ENCODE results near the gene ARRB1.
"Not testable (repeated sequence)": the region's sequence is repeated elsewhere in the genome, so short reads cannot be mapped to it uniquely, and the experiment has no call there.

The ARRB1 gene

GRCh38 chr11:75320643-75321042 lies 30.8 kb downstream of the ARRB1 start:
- no peak for DNase-seq

GRCh38 chr11:75320046-75320618 lies 31.3 kb downstream of the ARRB1 start:
- DNase-seq = no peak

- no peak for DNase-seq
Observed at GRCh38 chr11:75319035-75319877, 32.2 kb downstream of the ARRB1 start.

- DNase-seq = no peak
Observed at GRCh38 chr11:75317446-75318122, 33.9 kb downstream of the ARRB1 start.

- no peak for DNase-seq
Observed at GRCh38 chr11:75315439-75315805, 36.0 kb downstream of the ARRB1 start.

GRCh38 chr11:75314771-75315438 lies 36.6 kb downstream of the ARRB1 start:
- no peak for DNase-seq

- no peak for DNase-seq
Observed at GRCh38 chr11:75313513-75314272, 37.8 kb downstream of the ARRB1 start.

- no peak for DNase-seq
Observed at GRCh38 chr11:75312346-75312745, 39.1 kb downstream of the ARRB1 start.

GRCh38 chr11:75311858-75312288 lies 39.6 kb downstream of the ARRB1 start:
- DNase-seq = no peak

GRCh38 chr11:75308986-75309385 lies 42.5 kb downstream of the ARRB1 start:
- no peak for DNase-seq

- no peak for DNase-seq
Observed at GRCh38 chr11:75308116-75308515, 43.3 kb downstream of the ARRB1 start.

- no peak for DNase-seq
Observed at GRCh38 chr11:75307058-75307457, 44.4 kb downstream of the ARRB1 start.

GRCh38 chr11:75306529-75306928 lies 44.9 kb downstream of the ARRB1 start:
- DNase-seq = no peak

GRCh38 chr11:75305993-75306392 lies 45.5 kb downstream of the ARRB1 start:
- no peak for DNase-seq

GRCh38 chr11:75305452-75305851 lies 46.0 kb downstream of the ARRB1 start:
- DNase-seq = no peak

- DNase-seq = not testable (repeated sequence)
Observed at GRCh38 chr11:75304941-75305340, 46.5 kb downstream of the ARRB1 start.

- DNase-seq = no peak
Observed at GRCh38 chr11:75303544-75304224, 47.8 kb downstream of the ARRB1 start.

- DNase-seq = no peak
Observed at GRCh38 chr11:75302371-75302770, 49.1 kb downstream of the ARRB1 start.

GRCh38 chr11:75301601-75302345 lies 49.7 kb downstream of the ARRB1 start:
- no peak for DNase-seq

- no peak for DNase-seq
Observed at GRCh38 chr11:75301131-75301530, 50.3 kb downstream of the ARRB1 start.

- DNase-seq = no peak
Observed at GRCh38 chr11:75298976-75299260, 52.5 kb downstream of the ARRB1 start.
